H1 (cell line): ENCODE data around the gene LPP. TPM values are rescaled to one million over a fixed set of nuclear protein-coding genes. Genes with fewer than 3 reads are reported as not detected.

Experiments used
- BRCA1 ChIP-seq: IDR thresholded peaks from 2 replicates; pipeline ENCODE4 v1.6.1; 2012; ENCODE audit warnings: low read depth, low read length, improper control_type of control experiment
- HDAC2 ChIP-seq, 2 experiments: fragments of 300-600 bp in 1 of 2; sonication (generic) in 1 of 2; IDR thresholded peaks; 2 replicates each; pipeline ENCODE4 v1.6.1; 2011 to 2012; ENCODE audit warnings: low read depth in 2 of 2, low read length in 2 of 2, mild to moderate bottlenecking in 2 of 2, moderate library complexity in 2 of 2, borderline replicate concordance in 1 of 2, inconsistent platforms in 1 of 2
- KDM5A ChIP-seq: fragments of 200-600 bp; IDR thresholded peaks from 2 replicates; pipeline ENCODE4 v1.7.1; 2012; ENCODE audit warnings: mild to moderate bottlenecking, low read length, inconsistent platforms, mixed read lengths
- POU5F1 ChIP-seq: IDR thresholded peaks from 2 replicates; pipeline ENCODE4 v1.6.1; 2011; ENCODE audit warnings: low read depth, mild to moderate bottlenecking, low read length, moderate library complexity
- SAP30 ChIP-seq: fragments of 300-600 bp; sonication (generic); IDR thresholded peaks from 2 replicates; pipeline ENCODE4 v1.7.1; 2012; ENCODE audit warnings: low read length, moderate library complexity, mild to moderate bottlenecking, inconsistent platforms; ENCODE audit not compliant: insufficient read depth, insufficient replicate concordance
- YY1 ChIP-seq: IDR thresholded peaks from 2 replicates; pipeline ENCODE4 v1.6.1; 2011; ENCODE audit warnings: low read depth, mild to moderate bottlenecking, low read length
- polyA plus RNA-seq, 7 experiments: library from polyadenylated mRNA; depleted of rRNA in 3 of 7; stranded (reverse) in 5 of 7; unstranded in 2 of 7; fragments of >200 nt in 5 of 7; fragments of 200-250 nt in 2 of 7; gene quantifications; 1 replicate in 5 of 7; 2 replicates in 1 of 7; 4 replicates in 1 of 7; pipeline versions ENCODE4 v1.2.1 to v1.2.3, GENCODE V29; 2011 to 2013; ENCODE audit warnings: missing spikeins in 2 of 7, mixed read lengths in 2 of 7
- total RNA-seq: library from RNA; stranded (reverse); fragmentation: NEBNext Ultra II Directional; extraction: Animal tissue kit (Norgen Biotek cat#: 25700); gene quantifications from 2 replicates; pipeline ENCODE4 v1.2.1, GENCODE V29; 2021
- TF ChIP-seq, protein P1 (sequence below), 3 experiments: IDR thresholded peaks; 1 replicate in 2 of 3; 2 replicates in 1 of 3; pipeline versions ENCODE4 v1.5.1 to v1.6.1; 2011; ENCODE audit warnings: low read length in 3 of 3, mild to moderate bottlenecking in 3 of 3, inconsistent platforms in 2 of 3, low read depth in 1 of 3, moderate library complexity in 1 of 3; ENCODE audit not compliant: insufficient read depth in 1 of 3; ENCODE audit errors: control extremely low read depth in 1 of 3

The LPP gene
- total and polyA plus RNA-seq, 2 of the 8 experiments (the other 6 are each of a cell fraction or from before 2014, with no cell fraction given) = 10.0 to 53.3 TPM

- TF ChIP-seq KDM5A (no peak), YY1 (no peak), POU5F1 (no peak), BRCA1 (no peak), SAP30 (no peak), HDAC2 (IDR thresholded peaks at IDR 0.05; ENCODE audit: borderline replicate concordance in 1 of 2, low read depth in 2 of 2, low read length in 2 of 2) (no peak)
- TF ChIP-seq, protein P1, sequence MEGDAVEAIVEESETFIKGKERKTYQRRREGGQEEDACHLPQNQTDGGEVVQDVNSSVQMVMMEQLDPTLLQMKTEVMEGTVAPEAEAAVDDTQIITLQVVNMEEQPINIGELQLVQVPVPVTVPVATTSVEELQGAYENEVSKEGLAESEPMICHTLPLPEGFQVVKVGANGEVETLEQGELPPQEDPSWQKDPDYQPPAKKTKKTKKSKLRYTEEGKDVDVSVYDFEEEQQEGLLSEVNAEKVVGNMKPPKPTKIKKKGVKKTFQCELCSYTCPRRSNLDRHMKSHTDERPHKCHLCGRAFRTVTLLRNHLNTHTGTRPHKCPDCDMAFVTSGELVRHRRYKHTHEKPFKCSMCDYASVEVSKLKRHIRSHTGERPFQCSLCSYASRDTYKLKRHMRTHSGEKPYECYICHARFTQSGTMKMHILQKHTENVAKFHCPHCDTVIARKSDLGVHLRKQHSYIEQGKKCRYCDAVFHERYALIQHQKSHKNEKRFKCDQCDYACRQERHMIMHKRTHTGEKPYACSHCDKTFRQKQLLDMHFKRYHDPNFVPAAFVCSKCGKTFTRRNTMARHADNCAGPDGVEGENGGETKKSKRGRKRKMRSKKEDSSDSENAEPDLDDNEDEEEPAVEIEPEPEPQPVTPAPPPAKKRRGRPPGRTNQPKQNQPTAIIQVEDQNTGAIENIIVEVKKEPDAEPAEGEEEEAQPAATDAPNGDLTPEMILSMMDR (IDR thresholded peaks at IDR 0.05; ENCODE audit: control extremely low read depth in 1 of 3, insufficient read depth in 1 of 3, low read depth in 1 of 3, low read length in 3 of 3) = no peak
Observed at GRCh38 chr3:188211476-188211875, 57.5 kb downstream of the LPP start (continued).
